GM21381 (cell line): ENCODE measurements around the gene GPC4.
"Not testable (repeated sequence)": the region's sequence is repeated elsewhere in the genome, so short reads cannot be mapped to it uniquely, and the experiment has no call there.

Experiments used
- ATAC-seq: cut with Tn5 transposase; IDR thresholded peaks from one replicate; pipeline ENCODE4 v1.9.1; 2021; ENCODE audit warnings: mild to moderate bottlenecking, moderate library complexity; ENCODE audit not compliant: unreplicated experiment

Gene GPC4

DNA sequence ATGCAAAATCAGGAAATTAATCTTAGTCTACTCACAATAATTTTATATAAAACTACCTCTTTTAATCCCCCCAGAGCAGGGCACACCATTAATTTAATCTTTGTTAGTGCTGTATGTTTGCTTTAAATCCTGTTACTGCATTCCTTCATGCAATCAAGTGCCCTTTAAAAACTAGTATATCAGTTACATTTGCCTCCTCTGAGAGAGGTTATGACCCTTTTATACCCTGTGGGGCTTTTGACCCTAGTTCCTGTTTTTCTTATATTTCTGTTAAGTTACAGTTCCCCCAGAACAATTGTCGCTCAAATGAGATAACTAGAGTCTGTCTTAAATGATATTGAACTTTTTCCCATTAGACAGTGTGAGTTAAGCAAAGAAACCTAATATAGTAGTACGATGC is 46.2 kb downstream of the GPC4 start:
- no peak for ATAC-seq

DNA sequence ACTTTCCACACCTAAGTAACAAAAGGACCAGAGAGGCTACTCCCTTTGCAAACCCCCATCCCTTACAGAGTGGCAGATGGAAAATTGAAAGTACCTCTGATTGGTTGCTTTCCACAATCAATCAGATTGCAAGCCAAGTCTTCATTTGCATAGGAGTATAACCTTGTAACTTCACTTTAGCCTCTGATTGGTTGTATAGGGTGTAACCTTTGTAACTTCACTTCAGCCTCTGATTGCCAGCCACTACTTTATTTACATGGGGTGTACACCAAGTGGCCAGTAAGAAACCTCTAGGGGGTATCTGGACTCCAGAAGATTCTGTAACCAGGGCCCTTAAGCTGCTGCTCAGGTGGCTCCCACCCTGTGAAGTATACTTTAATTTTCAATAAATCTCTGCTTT is 48.6 kb downstream of the GPC4 start:
- no peak for ATAC-seq

DNA sequence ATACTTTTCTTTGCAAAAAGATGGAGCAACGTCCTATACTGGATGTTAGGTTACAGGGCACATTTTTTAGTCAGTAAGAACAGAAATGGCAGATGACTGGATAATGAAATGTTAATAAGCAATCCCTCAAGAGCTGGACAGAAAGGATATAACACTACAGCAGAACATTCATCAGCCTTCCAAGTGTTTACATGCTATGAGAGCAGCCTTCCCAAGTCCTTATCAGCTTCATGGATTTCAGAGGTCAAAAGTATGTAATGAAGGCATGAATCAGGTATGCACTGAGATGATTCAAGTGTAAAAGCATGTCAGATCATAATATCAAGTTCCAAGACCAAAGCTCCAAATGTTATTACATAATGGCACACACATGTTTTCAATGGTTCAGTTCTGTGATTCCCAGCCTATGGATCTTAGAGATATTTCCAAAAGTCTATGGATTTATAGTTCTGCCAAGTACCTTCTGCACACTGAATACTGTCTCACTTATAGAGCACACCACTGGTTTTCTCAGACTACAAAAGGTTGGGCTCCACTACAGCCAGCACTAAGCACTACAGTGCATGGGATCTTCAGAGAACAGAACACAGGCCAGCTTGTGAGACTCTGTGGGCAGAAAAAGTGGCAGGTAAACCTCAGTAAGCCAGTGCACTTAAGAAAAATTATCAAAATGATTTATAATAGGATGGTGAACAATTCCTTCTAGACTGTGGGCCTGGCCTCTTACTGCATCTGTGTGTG is 49.2 kb downstream of the GPC4 start:
- ATAC-seq: no peak

DNA sequence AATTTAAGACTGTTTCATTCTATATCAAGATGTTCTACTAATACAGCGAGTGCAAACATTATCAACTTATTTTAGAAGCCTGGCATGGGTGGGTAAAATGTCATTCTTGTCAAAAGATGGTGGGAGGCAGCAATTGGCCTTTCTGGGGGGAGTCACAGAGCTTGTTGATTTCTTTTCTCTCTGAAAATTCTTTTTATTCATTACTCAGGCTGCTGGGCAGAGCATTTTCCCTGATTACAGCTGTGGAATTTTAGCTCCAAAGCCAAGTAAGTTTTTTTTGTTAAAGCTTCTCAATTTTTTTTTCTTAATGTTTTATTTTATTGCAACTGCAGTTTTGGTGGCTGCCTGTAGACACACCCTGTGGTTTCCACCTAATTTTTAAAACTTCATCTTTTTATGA is 50.4 kb downstream of the GPC4 start:
- ATAC-seq: no peak

DNA sequence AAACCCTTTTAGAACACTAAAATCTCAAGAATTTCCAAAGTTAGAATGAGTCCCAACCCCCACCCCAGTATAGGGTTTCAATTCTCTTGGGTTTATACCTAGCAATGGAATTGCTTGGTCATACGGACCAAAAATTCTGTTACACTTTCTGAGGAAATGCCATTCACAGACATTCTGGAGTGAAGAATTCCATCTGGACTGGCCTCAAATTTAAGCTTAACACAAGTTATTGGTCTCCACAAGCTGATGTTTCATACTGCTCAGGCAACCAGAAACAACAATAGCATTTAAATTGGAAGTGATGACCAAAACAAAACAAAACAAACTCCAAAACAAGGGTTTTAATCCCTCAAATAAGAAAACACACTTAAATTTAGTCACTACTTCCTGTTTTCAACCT is 51.1 kb downstream of the GPC4 start:
- ATAC-seq: no peak

DNA sequence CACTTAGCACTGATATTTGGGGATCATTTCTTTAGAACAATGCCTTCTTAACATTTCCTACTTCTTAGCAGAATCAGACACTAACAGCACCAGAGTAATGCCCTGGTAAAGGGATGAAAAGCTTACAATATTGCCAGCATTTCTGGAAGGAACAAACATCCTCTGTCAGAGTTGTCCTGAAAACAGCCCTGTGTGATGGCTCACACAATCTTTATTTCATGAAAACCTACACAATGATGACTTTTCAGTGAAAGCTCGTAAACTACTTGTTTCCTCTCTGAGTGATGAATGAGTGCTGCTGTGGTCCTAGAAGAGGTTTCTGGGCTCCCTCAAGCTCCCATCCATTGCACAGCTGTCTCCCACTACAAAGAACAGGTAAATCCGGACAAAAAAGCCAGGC is 52.8 kb downstream of the GPC4 start:
- no peak for ATAC-seq

DNA sequence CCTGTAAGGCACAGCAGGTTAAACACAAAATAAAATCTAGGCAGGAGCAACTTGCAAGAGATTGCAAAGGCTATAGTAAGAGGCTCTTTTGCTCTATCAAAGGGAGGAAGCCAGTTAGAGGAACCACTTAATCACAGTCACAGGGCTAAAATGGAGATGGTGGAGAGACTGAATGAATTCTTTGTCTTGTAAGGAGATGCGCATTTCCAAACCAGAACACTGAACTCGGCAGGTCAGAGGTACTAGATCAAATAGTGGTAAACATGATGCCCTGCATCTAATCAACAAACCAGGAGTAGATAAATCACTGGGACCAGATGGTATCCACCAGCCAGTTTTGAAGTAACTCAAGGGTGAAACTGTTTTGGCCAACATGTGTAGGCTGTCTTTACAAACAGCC is 55.8 kb downstream of the GPC4 start:
- no peak for ATAC-seq

DNA sequence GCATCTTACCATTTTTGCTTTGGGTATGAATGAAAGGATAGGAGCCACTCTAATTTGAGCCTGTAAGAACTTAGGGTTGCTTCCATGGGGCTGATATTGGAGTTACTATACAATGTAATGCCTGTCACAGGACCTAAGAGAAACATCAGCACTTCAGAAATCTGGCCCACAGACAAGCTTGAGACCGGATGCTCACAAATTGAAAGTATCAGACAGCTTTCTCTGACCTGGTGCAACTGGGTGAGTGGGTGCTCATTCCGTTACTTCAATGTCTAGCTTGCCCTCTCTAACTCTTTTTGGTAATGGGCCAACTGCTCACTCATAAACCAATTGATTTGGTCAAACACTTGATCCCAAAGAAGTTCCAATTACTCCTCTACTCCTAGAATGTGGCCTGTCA is 62.1 kb downstream of the GPC4 start:
- no peak for ATAC-seq

DNA sequence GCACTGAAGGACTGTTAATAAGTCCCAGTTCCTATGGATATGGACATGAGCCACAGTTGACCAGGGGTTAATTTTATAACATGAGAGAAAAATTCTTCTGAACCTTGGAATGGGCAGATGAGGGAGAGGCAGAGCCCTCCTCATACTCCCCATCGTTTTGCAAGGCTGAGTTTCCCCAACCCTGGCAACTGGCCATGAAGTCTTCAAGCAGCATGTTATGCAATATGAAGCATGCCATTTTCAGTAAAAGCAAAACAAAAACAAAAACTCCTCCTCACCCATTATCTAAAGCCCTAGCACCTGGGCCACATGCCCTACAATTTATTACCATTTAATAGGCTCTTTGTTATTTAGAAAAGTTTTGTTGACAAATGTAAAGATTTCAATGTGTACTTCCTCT is 64.5 kb downstream of the GPC4 start:
- no peak for ATAC-seq

DNA sequence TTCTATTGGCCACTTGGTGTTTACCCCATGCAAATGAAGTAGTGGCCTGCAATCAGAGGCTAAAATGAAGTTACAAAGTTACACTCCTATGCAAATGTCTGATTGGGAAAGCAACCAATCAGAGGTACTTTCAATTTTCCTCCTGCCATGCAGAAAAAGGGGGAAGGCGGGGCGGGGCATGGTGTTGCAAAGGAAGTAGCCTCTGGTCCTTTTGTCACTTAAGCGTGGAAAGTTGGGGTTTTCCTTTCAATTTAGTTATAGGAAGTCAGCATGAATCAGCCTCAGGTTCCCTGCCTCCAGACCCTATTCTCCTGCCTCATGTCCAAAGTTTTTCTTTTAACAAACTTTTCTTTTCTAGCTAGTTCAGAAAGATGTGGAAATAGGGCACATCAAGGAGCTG is 69.3 kb downstream of the GPC4 start:
- no peak for ATAC-seq

DNA sequence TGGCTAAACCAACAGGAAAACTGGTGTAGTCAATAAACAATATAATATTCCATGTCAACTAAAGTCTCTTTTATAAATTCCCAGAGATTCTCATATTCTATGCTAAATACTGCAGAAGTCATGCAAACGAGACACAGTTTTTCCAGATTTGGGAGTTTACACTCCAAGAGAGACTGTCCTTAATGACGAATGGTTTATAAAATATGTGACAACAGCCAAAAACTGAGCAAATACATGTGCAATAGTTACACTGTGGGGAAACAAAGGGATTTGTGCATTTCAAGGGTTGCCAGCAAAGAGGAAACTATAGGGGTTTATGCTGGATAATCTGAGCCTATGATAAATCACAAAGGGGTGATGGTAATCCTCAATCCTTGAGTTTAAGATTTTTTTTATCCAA is 75.7 kb downstream of the GPC4 start:
- ATAC-seq: no peak

DNA sequence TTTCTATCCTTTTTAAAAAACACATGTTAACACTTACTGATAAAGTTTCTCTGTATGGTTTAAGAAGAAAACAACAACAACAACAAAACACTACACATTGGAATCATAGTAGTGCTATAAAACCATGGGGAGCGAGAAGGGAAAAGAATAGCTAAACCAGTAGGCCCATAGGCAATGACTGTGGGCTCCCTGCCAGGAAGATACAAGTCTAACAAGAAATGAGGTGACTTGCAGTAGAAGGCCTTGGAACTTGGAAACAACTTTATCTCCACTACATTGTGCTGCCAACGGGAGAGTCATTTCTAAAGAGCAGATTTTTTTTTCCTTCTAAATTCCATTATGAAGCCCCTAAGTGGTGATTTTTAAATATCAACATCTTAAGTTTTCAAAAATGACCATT is 78.0 kb downstream of the GPC4 start:
- ATAC-seq: no peak

DNA sequence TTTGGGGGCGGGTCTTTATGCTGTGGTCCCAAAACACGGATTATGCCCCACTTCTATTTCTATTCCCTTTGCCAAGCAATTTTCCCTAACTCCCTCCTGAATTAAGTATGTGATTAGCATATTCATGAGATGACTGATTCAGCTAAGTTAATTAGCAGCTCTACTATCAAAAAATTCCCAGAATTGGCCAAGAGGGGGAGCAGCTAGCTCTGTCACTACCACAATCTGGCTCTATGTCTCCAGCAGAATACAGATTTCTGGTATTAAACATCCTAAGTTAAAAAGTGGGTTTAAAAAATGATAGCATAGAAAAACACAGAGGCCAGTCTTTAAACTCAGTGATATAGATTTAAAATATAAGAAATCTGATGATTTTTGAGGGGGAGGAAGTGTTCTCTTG is 80.3 kb downstream of the GPC4 start:
- no peak for ATAC-seq

DNA sequence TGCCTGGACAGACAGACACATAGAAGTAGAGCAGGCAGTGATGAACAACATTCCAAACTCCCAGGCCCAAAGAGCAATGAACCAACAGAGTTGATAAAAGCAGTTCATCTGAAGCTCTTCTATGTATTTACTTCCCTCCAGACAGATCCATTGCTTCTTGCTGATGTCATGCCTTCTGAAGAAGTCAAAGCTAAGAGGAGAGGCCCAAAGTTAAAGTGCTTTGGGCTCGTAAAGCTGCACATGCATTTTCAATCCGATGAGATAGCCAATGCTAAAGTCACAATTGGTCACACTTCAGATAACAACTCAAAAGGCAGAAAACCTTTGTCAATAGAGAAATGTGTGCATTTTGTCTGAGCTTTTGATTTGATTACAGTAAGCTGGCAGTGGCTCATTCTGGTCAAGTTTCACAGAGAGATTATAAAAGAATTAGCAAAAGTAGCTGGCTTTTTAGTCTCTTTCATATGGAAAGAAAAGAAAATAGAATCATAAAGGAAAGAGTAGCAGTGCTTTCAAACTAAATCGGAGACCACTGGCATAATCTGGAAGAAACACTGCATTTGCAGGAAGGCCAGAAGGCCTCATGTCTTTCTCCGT is 82.0 kb downstream of the GPC4 start:
- no peak for ATAC-seq

DNA sequence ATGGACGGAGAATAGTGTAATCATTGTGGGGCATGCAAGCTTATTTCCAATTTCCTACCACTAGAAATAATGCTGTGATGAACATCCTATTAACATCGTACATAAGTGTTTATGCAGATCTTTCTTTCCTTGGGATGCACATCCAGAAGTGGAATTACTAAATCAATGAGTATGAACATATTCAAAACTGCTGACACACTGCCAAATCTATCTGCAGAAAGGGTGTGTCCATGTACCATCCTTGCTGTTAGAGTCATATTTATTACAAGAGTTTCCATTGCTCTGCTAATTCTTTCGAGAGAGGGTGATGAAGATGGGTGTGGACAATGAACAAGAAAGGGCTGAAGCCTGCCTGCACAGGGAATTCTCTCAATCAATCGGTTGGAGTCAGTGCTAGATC is 82.6 kb downstream of the GPC4 start:
- ATAC-seq: no peak

DNA sequence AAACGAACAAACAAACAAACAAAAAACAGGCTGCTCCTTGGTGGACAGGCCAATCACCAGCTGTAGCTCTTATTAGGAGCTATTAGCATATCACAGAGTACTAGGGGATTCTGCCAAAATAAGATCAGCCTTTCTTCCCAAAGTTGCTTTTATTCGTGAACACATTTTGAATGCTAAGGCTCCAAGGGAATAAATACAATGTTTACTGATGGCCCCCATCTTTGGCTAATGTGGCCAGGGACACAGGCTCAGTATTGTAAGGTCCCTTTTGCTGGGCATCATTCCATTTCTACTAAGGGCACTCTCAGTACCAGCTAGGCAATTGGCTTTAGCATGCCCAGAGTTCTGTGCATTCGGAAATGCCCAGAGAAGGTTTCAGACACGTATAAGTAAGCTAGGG is 84.3 kb downstream of the GPC4 start:
- ATAC-seq: no peak

DNA sequence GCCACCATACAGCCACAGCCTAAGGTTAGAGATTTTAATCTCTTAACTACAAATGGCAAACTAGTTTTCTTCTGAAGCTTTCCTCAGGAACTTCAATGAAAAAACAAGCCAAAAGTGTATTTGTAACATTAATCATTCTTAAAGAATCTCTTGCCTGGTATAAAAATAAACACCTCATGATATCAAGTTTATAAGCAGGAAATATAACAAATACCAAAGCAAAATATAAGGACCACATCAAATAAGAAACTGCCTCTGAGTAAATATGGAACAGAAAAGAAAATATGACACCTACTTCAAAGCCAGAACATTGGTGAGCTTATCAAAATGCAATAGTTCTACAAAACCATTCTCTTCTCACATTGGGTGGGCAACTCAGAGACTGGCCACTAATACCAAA is 89.9 kb downstream of the GPC4 start:
- ATAC-seq: no peak

DNA sequence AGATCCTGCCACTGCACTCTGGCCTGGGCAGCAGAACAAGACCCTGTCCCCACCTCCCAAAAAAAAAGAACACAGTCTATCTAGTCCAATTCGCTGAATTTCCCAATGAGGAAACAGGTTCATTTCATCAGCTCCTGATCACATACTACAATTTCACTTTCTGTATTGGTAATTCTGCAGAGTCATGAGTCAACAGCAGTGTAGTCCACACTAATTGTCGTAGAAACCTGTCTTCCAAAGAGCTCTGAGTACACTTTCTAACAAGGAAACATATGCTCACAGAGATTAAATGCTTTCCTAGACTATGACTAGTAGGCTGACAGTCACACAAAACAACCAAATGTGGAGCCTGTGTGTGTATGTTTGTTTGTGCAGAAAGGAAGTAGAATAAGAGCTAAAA is 91.9 kb downstream of the GPC4 start:
- ATAC-seq: no peak

DNA sequence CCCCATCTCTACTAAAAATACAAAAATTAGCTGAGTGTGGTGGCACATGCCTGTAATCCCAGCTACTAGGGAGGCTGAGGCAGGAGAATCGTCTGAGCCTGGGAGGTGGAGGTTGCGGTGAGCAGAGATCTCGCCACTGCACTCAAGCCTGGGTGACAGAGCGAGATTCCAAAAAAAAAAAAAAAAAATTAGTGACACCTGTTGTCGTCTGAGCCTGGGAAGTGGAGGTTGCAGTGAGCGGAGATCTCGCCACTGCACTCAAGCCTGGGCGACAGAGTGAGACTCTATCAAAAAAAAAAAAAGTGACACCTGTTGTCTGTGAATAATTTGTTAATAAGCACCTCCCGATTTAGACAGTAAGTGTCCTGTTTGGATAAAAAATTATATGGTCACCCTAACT is 93.0 kb downstream of the GPC4 start:
- ATAC-seq: not testable (repeated sequence)

DNA sequence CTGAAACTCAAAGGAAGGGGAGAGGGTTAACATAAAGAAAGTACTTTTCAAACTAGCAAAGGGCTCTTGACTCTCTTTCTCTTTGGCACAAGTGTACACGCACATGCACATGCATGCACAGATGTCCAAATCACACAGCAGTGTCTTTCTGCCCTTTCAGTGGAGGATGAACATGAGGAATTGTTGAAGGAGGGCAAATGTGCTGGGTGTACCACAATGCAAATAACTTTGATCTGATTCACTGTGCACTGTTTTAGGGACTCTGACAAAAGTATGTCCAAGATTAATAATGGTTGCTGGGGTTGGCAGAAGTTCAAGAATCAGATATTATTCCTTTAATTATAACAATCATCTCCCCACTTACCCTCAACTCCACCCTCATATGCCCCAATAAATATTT is 93.8 kb downstream of the GPC4 start:
- ATAC-seq: no peak

DNA sequence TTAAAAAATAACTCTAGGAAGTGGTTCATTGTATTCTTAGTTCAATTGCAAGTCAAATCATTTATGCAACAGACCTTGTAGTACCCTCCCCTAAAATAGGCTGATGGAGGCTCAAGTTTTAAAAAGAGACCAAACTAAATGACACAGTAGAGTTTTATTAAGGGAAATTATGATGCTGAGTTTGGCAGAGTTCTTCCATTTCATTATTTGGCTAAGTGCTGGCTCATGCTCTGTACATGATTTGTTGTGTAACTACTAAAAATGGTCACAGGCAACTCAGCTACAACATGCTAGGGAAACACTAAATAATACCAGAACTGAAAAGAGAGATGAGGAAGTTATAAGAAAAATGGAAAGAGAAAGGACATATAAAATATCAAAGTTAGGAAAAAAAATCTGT is 101.0 kb downstream of the GPC4 start:
- no peak for ATAC-seq

DNA sequence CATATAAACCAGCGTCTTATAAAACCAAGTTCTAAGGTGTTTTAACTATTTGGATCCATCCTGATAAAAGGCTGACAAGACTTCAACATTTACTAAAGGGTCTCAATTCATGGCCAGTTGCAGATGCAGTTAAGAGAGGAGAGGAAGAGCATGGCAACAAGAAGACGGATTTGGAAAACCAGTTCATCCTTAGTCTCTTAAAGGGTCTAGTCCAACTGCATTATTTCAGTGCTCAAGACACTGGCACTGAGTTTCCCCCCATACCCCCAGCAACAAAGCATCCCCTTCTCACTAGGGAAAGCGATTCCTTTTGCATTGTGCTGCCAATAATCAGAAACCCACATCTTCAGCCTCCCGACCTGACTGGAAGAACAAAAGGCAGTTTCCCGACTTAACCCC is 106.8 kb downstream of the GPC4 start:
- no peak for ATAC-seq
